ENCODE data around the gene NAALADL1. TPM values are rescaled to one million over a fixed set of nuclear protein-coding genes. Genes with fewer than 3 reads are reported as not detected.

NAALADL1 gene
- total RNA-seq, 1 experiment from 2014 or later = 0.23 TPM

DNA sequence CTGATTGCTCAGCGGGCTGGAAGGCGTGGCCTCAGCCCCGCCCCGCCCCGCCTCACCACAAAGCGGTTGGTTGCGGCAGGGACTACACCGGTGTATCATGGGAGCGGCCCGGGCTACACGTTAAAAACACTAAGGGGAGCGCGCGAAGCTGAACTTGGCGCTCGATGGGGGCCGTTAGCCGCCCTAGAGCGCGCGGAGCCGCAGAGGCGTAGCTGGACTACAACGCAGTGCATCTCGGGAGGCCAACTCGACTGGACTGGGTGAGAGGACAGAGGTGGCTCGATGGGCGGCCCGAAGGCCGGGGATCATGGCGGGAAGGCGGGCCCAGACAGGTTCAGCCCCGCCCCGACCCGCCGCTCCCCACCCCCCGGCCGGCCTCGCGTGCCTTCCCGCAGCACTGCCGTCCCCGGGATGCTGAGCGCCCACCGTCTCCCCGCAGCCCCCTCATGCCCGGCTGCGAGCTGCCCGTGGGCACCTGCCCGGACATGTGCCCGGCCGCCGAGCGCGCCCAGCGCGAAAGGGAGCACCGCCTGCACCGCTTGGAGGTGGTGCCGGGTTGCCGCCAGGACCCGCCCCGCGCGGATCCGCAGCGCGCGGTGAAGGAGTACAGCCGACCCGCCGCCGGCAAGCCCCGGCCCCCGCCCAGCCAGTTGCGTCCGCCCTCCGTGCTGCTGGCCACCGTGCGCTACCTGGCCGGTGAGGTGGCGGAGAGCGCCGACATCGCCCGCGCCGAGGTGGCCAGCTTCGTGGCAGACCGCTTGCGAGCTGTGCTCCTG lies 17.3 kb downstream of the NAALADL1 start, which contains the start of gene SAC3D1:
Gene SAC3D1 (plus strand): TSS at position 364 of the 776 bp plus-strand sequence. CDS start 83 bp downstream, at position 447.
- Histone ChIP-seq H3K27me3 (replicated peaks; ENCODE audit: control insufficient read depth, insufficient read depth, low read length) (no peaks in the 10 kb centered on the region), H3K4me1 (peaks cover 11% of the 10 kb centered on the region; the same call in 1 of the 2 replicates), H3K4me3 (ENCODE audit: low read depth, low read length) (peak within 1 kb of the TSS; percentile 89), H3K9me3 (no peaks in the 10 kb centered on the region), H3K36me3 (ENCODE audit: control insufficient read depth, insufficient read depth, low read length) (peaks cover 7% of the 10 kb centered on the region)
- ChIA-PET POLR2A (interaction anchor here (0.5 to 1.4 kb wide), 3 partner anchors 22 to 735 kb away, joined by 3 to 4 read pairs (median 4); partner anchors contain the start of genes ESRRA, PRDX5 and TRMT112), CTCF (interaction anchor here (0.6 to 1.8 kb wide), 12 partner anchors 13 to 375 kb away, joined by 3 to 9 read pairs (median 4); partner anchors contain the start of genes ARL2, CAPN1, CDC42BPG and SNX15)
- Mint-ChIP-seq H3K27me3 (ENCODE audit: insufficient read depth, unreplicated experiment) (no peaks in the 10 kb centered on the region), H3K27ac (ENCODE audit: unreplicated experiment) (peak within 1 kb of the TSS; percentile 83), H3K36me3 (ENCODE audit: insufficient read depth, unreplicated experiment) (peaks cover 24% of the 10 kb centered on the region), H3K9me3 (ENCODE audit: unreplicated experiment) (no peaks in the 10 kb centered on the region), H3K4me3 (ENCODE audit: unreplicated experiment) (peak within 1 kb of the TSS; percentile 89), H3K4me1 (ENCODE audit: low read depth, unreplicated experiment) (no peaks in the 10 kb centered on the region)
- intact Hi-C loops (cut with micrococcal nuclease; ENCODE audit: unreplicated experiment) = loop anchor here (1.0 to 5.0 kb wide), 3 partner anchors 14 to 36 kb away; partner anchors contain the start of gene SNX15
- BruUV-seq (replicated peaks) = no TSS peak
- no peak for TF ChIP-seq CTCF (IDR thresholded peaks at IDR 0.05; ENCODE audit: insufficient read depth in 1 of 2, low read depth in 1 of 2, low read length in 1 of 2, severe bottlenecking in 1 of 2, unreplicated experiment in 1 of 2)
- DNase-seq = peak; percentile 97 to 98

GRCh38 chr11:65040520-65040846 lies 17.9 kb downstream of the NAALADL1 start:
- BruUV-seq (replicated peaks) = TSS peak; percentile 38
- CTCF ChIA-PET = interaction anchor here (0.6 to 1.8 kb wide), 9 partner anchors 12 to 279 kb away, joined by 3 to 9 read pairs (median 4); partner anchors contain the start of genes ARL2, CAPN1, CDC42BPG and SNX15
- TF ChIP-seq CTCF (IDR thresholded peaks at IDR 0.05; ENCODE audit: insufficient read depth in 1 of 2, low read depth in 1 of 2, low read length in 1 of 2, severe bottlenecking in 1 of 2, unreplicated experiment in 1 of 2) = no peak

GRCh38 chr11:65036931-65037330 lies 21.4 kb downstream of the NAALADL1 start:
- H3K4me3 Mint-ChIP-seq (ENCODE audit: unreplicated experiment) = no peak overlapping the region
- no peaks in the 10 kb centered on the region for H3K36me3 ChIP-seq (ENCODE audit: control insufficient read depth, insufficient read depth, low read length)
- H3K27ac Mint-ChIP-seq (ENCODE audit: unreplicated experiment) = no peak overlapping the region
- H3K4me3 ChIP-seq (ENCODE audit: low read depth, low read length) = no peak overlapping the region
- DNase-seq = no peak
- intact Hi-C loops (cut with micrococcal nuclease; ENCODE audit: unreplicated experiment) = no loop called here
- H3K9me3 Mint-ChIP-seq (ENCODE audit: unreplicated experiment) = no peaks in the 10 kb centered on the region
- no peaks in the 10 kb centered on the region for H3K27me3 ChIP-seq (replicated peaks; ENCODE audit: control insufficient read depth, insufficient read depth, low read length)
- TF ChIP-seq CTCF (IDR thresholded peaks at IDR 0.05; ENCODE audit: insufficient read depth in 1 of 2, low read depth in 1 of 2, low read length in 1 of 2, severe bottlenecking in 1 of 2, unreplicated experiment in 1 of 2) = no peak
- peaks cover 12% of the 10 kb centered on the region for H3K36me3 Mint-ChIP-seq (ENCODE audit: insufficient read depth, unreplicated experiment)
- POLR2A ChIA-PET = no interaction called here
- H3K27me3 Mint-ChIP-seq (ENCODE audit: insufficient read depth, unreplicated experiment) = no peaks in the 10 kb centered on the region
- CTCF ChIA-PET = no interaction called here
- no peaks in the 10 kb centered on the region for H3K4me1 ChIP-seq
- BruUV-seq (replicated peaks) = no TSS peak
- H3K9me3 ChIP-seq = no peaks in the 10 kb centered on the region
- H3K4me1 Mint-ChIP-seq (ENCODE audit: low read depth, unreplicated experiment) = no peaks in the 10 kb centered on the region

More at GRCh38 chr11:65040520-65040846, 17.9 kb downstream of the NAALADL1 start:
- Mint-ChIP-seq H3K4me3 (ENCODE audit: unreplicated experiment) (peak overlapping the region; percentile 89), H3K27me3 (ENCODE audit: insufficient read depth, unreplicated experiment) (no peaks in the 10 kb centered on the region), H3K9me3 (ENCODE audit: unreplicated experiment) (no peaks in the 10 kb centered on the region), H3K4me1 (ENCODE audit: low read depth, unreplicated experiment) (no peaks in the 10 kb centered on the region), H3K36me3 (ENCODE audit: insufficient read depth, unreplicated experiment) (peaks cover 24% of the 10 kb centered on the region), H3K27ac (ENCODE audit: unreplicated experiment) (peak overlapping the region; percentile 83)
- intact Hi-C loops (cut with micrococcal nuclease; ENCODE audit: unreplicated experiment) = loop anchor here (1.0 to 5.0 kb wide), 3 partner anchors 13 to 37 kb away; partner anchors contain the start of gene SNX15
- DNase-seq = no peak
- Histone ChIP-seq H3K27me3 (replicated peaks; ENCODE audit: control insufficient read depth, insufficient read depth, low read length) (no peaks in the 10 kb centered on the region), H3K4me1 (peaks cover 11% of the 10 kb centered on the region; the same call in 1 of the 2 replicates), H3K4me3 (ENCODE audit: low read depth, low read length) (peak overlapping the region; percentile 89), H3K9me3 (no peaks in the 10 kb centered on the region), H3K36me3 (ENCODE audit: control insufficient read depth, insufficient read depth, low read length) (peaks cover 5% of the 10 kb centered on the region)
- POLR2A ChIA-PET = interaction anchor here (0.6 to 1.4 kb wide), 2 partner anchors 22 to 723 kb away, joined by 3 to 4 read pairs; partner anchors contain the start of genes PRDX5 and TRMT112
